HEK293 (cell line): Measurements from ENCODE around the gene RMC1.

ENCODE experiments used
- CTCF ChIA-PET: fragments of 350-600 bp; formaldehyde crosslinking; extraction: SDS; loops from one replicate; lab custom pipeline; 2021; ENCODE audit warnings: antibody characterized with exemption; lab: Yijun Ruan, JAX
- POLR2A ChIA-PET: fragments of 300-600 bp; formaldehyde crosslinking; extraction: SDS; loops from one replicate; lab custom pipeline; 2020; ENCODE audit warnings: antibody characterized with exemption, inconsistent platforms; lab: Yijun Ruan, JAX
- H3K27ac ChIP-seq: fragments of 200-500 bp; sonication (Bioruptor generic); 2 replicates; pipeline ENCODE4 v1.5.1; 2014; ENCODE audit warnings: low read depth, low read length, control low read depth, inconsistent platforms; ENCODE audit errors: extremely low read depth
- H3K36me3 ChIP-seq, 2 experiments: fragments of 200-500 bp in 1 of 2; sonication (Bioruptor generic) in 1 of 2; 1 replicate in 1 of 2; 2 replicates in 1 of 2; pipeline ENCODE4 v1.5.1; 2014 to 2017; ENCODE audit warnings: inconsistent platforms in 2 of 2, low read length in 2 of 2; ENCODE audit not compliant: control insufficient read depth in 2 of 2, insufficient read depth in 1 of 2
- H3K4me1 ChIP-seq: fragments of 200-500 bp; sonication (Bioruptor generic); 2 replicates; pipeline ENCODE4 v1.5.1; 2014; ENCODE audit warnings: mild to moderate bottlenecking, low read length, inconsistent platforms; ENCODE audit not compliant: control insufficient read depth, insufficient read depth
- H3K4me3 ChIP-seq: 2 replicates; pipeline ENCODE4 v1.5.1; 2011; ENCODE audit warnings: low read depth, mild to moderate bottlenecking, control low read depth, low read length, moderate library complexity
- H3K9me3 ChIP-seq: fragments of 200-500 bp; sonication (Bioruptor generic); 2 replicates; pipeline ENCODE4 v1.5.1; 2014; ENCODE audit warnings: low read depth, low read length, inconsistent platforms; ENCODE audit not compliant: control insufficient read depth, insufficient read depth
- MZF1 ChIP-seq: fragments of 450-650 bp; formaldehyde crosslinking; IDR thresholded peaks from 2 replicates; pipeline ENCODE4 v1.5.1; 2017; ENCODE audit warnings: missing biosample characterization, missing genetic modification characterization, borderline replicate concordance
- ZBTB20 ChIP-seq: fragments of 450-650 bp; formaldehyde crosslinking; IDR thresholded peaks from 2 replicates; pipeline ENCODE4 v1.5.1; 2016; ENCODE audit warnings: missing biosample characterization, missing genetic modification characterization
- ZNF16 ChIP-seq: fragments of 450-650 bp; formaldehyde crosslinking; IDR thresholded peaks from 2 replicates; pipeline ENCODE4 v1.5.1; 2016; ENCODE audit warnings: low read depth, missing biosample characterization, missing genetic modification characterization
- ZNF335 ChIP-seq: fragments of 450-650 bp; formaldehyde crosslinking; conservative IDR thresholded peaks from 2 replicates; pipeline ENCODE4 v1.5.1; 2016; ENCODE audit warnings: missing biosample characterization, missing genetic modification characterization
- ZNF626 ChIP-seq: fragments of 450-650 bp; sonication (Bioruptor Pico); formaldehyde crosslinking; IDR thresholded peaks from 2 replicates; pipeline ENCODE4 v1.5.1; 2018; ENCODE audit warnings: missing biosample characterization, missing genetic modification characterization, inconsistent platforms
- ZNF629 ChIP-seq: fragments of 450-650 bp; formaldehyde crosslinking; IDR thresholded peaks from 2 replicates; pipeline ENCODE4 v1.5.1; 2017; ENCODE audit warnings: missing biosample characterization, missing genetic modification characterization
- TF ChIP-seq, protein P1 (sequence below): fragments of 450-650 bp; formaldehyde crosslinking; IDR thresholded peaks from 2 replicates; pipeline ENCODE4 v1.5.1; 2016; ENCODE audit warnings: missing biosample characterization, missing genetic modification characterization
- TF ChIP-seq, protein P2 (sequence below): fragments of 450-650 bp; formaldehyde crosslinking; IDR thresholded peaks from 2 replicates; pipeline ENCODE4 v1.5.1; 2016; ENCODE audit warnings: missing biosample characterization, missing genetic modification characterization, low read depth
- TF ChIP-seq, protein P3 (sequence below): fragments of 450-650 bp; formaldehyde crosslinking; IDR thresholded peaks from 2 replicates; pipeline ENCODE4 v1.5.1; 2016; ENCODE audit warnings: missing biosample characterization, missing genetic modification characterization, borderline replicate concordance
- TF ChIP-seq, protein P4 (sequence below): fragments of 450-650 bp; formaldehyde crosslinking; IDR thresholded peaks from 2 replicates; pipeline ENCODE4 v1.5.1; 2016; ENCODE audit warnings: missing biosample characterization, missing genetic modification characterization, low read depth
- TF ChIP-seq, protein P5 (sequence below): IDR thresholded peaks from 2 replicates; pipeline ENCODE4 v1.6.1; 2011; ENCODE audit warnings: mild to moderate bottlenecking, low read depth, low read length, borderline replicate concordance
- TF ChIP-seq, protein P6 (sequence below): fragments of 450-650 bp; formaldehyde crosslinking; IDR thresholded peaks from 2 replicates; pipeline ENCODE4 v1.5.1; 2016; ENCODE audit warnings: missing biosample characterization, missing genetic modification characterization

The RMC1 gene

DNA sequence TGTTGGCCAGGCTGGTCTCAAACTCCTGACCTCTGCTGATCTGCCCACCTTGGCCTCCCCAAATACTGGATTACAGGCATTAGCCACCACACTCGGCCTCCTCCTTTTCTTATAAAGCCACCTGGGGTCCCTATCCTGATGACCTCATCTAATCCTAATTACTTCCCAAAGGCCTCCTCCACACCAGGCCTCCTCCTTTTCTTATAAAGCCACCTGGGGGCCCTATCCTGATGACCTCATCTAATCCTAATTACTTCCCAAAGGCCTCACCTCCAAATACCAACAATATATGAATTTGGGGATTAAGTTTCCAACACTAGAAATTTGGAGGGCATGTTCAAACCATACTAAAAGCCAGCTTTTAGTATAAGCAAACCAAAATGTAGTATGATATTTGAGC is 9.7 kb upstream of the RMC1 start (continued):
- TF ChIP-seq, protein P1, sequence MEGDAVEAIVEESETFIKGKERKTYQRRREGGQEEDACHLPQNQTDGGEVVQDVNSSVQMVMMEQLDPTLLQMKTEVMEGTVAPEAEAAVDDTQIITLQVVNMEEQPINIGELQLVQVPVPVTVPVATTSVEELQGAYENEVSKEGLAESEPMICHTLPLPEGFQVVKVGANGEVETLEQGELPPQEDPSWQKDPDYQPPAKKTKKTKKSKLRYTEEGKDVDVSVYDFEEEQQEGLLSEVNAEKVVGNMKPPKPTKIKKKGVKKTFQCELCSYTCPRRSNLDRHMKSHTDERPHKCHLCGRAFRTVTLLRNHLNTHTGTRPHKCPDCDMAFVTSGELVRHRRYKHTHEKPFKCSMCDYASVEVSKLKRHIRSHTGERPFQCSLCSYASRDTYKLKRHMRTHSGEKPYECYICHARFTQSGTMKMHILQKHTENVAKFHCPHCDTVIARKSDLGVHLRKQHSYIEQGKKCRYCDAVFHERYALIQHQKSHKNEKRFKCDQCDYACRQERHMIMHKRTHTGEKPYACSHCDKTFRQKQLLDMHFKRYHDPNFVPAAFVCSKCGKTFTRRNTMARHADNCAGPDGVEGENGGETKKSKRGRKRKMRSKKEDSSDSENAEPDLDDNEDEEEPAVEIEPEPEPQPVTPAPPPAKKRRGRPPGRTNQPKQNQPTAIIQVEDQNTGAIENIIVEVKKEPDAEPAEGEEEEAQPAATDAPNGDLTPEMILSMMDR (tag by site-specific recombination), result no peak
- TF ChIP-seq, protein P2, sequence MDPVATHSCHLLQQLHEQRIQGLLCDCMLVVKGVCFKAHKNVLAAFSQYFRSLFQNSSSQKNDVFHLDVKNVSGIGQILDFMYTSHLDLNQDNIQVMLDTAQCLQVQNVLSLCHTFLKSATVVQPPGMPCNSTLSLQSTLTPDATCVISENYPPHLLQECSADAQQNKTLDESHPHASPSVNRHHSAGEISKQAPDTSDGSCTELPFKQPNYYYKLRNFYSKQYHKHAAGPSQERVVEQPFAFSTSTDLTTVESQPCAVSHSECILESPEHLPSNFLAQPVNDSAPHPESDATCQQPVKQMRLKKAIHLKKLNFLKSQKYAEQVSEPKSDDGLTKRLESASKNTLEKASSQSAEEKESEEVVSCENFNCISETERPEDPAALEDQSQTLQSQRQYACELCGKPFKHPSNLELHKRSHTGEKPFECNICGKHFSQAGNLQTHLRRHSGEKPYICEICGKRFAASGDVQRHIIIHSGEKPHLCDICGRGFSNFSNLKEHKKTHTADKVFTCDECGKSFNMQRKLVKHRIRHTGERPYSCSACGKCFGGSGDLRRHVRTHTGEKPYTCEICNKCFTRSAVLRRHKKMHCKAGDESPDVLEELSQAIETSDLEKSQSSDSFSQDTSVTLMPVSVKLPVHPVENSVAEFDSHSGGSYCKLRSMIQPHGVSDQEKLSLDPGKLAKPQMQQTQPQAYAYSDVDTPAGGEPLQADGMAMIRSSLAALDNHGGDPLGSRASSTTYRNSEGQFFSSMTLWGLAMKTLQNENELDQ (tag by site-specific recombination), result no peak
- TF ChIP-seq ZBTB20 (tag by site-specific recombination), result no peak
- no peak for TF ChIP-seq ZNF16
- TF ChIP-seq, protein P3, sequence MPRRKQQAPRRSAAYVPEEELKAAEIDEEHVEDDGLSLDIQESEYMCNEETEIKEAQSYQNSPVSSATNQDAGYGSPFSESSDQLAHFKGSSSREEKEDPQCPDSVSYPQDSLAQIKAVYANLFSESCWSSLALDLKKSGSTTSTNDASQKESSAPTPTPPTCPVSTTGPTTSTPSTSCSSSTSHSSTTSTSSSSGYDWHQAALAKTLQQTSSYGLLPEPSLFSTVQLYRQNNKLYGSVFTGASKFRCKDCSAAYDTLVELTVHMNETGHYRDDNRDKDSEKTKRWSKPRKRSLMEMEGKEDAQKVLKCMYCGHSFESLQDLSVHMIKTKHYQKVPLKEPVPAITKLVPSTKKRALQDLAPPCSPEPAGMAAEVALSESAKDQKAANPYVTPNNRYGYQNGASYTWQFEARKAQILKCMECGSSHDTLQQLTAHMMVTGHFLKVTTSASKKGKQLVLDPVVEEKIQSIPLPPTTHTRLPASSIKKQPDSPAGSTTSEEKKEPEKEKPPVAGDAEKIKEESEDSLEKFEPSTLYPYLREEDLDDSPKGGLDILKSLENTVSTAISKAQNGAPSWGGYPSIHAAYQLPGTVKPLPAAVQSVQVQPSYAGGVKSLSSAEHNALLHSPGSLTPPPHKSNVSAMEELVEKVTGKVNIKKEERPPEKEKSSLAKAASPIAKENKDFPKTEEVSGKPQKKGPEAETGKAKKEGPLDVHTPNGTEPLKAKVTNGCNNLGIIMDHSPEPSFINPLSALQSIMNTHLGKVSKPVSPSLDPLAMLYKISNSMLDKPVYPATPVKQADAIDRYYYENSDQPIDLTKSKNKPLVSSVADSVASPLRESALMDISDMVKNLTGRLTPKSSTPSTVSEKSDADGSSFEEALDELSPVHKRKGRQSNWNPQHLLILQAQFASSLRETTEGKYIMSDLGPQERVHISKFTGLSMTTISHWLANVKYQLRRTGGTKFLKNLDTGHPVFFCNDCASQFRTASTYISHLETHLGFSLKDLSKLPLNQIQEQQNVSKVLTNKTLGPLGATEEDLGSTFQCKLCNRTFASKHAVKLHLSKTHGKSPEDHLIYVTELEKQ, result no peak
- no peak for TF ChIP-seq MZF1 (tag by site-specific recombination)
- peak; percentile 40 for TF ChIP-seq ZNF335 (tag by site-specific recombination)
- no peak for TF ChIP-seq ZNF626 (tag by site-specific recombination)
- peak; percentile 39; the same call in 1 of the 2 replicates for TF ChIP-seq ZNF629
- TF ChIP-seq, protein P4, sequence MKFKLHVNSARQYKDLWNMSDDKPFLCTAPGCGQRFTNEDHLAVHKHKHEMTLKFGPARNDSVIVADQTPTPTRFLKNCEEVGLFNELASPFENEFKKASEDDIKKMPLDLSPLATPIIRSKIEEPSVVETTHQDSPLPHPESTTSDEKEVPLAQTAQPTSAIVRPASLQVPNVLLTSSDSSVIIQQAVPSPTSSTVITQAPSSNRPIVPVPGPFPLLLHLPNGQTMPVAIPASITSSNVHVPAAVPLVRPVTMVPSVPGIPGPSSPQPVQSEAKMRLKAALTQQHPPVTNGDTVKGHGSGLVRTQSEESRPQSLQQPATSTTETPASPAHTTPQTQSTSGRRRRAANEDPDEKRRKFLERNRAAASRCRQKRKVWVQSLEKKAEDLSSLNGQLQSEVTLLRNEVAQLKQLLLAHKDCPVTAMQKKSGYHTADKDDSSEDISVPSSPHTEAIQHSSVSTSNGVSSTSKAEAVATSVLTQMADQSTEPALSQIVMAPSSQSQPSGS, result peak; percentile 90

DNA sequence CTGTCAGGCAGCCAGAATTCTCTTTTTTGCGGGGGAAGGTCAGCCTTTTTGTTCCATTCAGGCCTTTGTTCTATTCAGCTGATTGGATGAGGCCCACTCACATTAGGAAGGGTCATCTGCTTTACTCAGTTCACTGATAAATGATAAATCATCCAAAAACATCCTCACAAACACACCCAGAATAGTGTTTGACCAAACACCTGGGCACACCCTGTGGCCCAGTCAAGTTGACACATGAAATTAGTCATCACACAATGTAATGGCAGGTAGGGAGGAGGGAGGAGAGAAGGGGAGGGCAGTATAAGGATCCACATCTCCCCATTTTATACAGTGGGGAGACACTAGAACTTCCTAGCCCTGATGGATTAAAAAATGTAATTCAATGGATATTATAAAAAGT is 8.3 kb upstream of the RMC1 start:
- ChIA-PET POLR2A (no interaction called here), CTCF (no interaction called here)
- Histone ChIP-seq H3K4me1 (no peaks in the 10 kb centered on the region), H3K27ac (no peak overlapping the region), H3K4me3 (no peak overlapping the region), H3K9me3 (no peaks in the 10 kb centered on the region), H3K36me3 (no peaks in the 10 kb centered on the region)
- TF ChIP-seq, protein P5, sequence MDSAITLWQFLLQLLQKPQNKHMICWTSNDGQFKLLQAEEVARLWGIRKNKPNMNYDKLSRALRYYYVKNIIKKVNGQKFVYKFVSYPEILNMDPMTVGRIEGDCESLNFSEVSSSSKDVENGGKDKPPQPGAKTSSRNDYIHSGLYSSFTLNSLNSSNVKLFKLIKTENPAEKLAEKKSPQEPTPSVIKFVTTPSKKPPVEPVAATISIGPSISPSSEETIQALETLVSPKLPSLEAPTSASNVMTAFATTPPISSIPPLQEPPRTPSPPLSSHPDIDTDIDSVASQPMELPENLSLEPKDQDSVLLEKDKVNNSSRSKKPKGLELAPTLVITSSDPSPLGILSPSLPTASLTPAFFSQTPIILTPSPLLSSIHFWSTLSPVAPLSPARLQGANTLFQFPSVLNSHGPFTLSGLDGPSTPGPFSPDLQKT, result no peak
- TF ChIP-seq, protein P6, sequence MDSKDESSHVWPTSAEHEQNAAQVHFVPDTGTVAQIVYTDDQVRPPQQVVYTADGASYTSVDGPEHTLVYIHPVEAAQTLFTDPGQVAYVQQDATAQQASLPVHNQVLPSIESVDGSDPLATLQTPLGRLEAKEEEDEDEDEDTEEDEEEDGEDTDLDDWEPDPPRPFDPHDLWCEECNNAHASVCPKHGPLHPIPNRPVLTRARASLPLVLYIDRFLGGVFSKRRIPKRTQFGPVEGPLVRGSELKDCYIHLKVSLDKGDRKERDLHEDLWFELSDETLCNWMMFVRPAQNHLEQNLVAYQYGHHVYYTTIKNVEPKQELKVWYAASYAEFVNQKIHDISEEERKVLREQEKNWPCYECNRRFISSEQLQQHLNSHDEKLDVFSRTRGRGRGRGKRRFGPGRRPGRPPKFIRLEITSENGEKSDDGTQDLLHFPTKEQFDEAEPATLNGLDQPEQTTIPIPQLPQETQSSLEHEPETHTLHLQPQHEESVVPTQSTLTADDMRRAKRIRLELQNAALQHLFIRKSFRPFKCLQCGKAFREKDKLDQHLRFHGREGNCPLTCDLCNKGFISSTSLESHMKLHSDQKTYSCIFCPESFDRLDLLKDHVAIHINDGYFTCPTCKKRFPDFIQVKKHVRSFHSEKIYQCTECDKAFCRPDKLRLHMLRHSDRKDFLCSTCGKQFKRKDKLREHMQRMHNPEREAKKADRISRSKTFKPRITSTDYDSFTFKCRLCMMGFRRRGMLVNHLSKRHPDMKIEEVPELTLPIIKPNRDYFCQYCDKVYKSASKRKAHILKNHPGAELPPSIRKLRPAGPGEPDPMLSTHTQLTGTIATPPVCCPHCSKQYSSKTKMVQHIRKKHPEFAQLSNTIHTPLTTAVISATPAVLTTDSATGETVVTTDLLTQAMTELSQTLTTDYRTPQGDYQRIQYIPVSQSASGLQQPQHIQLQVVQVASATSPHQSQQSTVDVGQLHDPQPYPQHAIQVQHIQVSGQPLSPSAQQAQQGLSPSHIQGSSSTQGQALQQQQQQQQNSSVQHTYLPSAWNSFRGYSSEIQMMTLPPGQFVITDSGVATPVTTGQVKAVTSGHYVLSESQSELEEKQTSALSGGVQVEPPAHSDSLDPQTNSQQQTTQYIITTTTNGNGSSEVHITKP (tag by site-specific recombination), result peak; percentile 86
